SW 1271 (cell line): ENCODE results near the gene FGFR3.

Source experiments
- DNase-seq, 2 experiments: peaks; one replicate each; lab custom pipeline; 2025; lab: John Stamatoyannopoulos, UW

The FGFR3 gene

DNA sequence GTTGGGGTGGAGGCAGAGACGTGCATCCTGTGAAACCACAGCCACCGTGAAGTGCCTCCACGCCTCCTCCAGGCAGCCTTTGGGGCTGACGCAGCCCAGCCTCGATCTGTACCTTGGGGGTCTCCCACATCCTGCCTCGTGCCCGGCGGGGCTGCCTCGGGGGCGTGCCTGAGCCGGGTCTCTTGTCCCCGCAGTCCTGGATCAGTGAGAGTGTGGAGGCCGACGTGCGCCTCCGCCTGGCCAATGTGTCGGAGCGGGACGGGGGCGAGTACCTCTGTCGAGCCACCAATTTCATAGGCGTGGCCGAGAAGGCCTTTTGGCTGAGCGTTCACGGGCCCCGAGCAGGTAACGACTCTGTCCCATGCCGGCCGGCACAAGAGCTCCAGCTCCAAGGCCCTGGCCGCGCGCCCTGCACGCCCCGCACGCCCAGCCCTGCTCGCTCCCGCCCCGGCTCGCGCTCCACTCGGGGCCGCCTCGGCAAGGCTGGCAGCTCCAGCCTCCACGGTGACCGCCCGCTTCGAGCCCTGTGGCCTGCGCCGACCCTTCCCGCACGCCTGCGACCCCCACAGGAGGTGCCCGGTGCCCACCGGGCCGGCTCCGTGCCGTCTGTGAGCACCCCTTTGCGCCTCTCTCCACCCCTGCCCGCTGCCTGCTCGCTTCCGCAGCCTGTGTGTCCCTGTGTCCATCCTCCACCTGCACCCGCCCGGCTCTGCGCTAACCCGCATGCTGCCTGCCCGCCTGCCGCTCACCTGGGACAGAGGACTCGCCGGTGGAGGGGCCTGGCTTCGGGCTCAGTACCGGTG lies 9.8 kb downstream of the FGFR3 start:
- DNase-seq = no peak

- DNase-seq = no peak
Measured at GRCh38 chr4:1803523-1804423, 10.7 kb downstream of the FGFR3 start.

DNA sequence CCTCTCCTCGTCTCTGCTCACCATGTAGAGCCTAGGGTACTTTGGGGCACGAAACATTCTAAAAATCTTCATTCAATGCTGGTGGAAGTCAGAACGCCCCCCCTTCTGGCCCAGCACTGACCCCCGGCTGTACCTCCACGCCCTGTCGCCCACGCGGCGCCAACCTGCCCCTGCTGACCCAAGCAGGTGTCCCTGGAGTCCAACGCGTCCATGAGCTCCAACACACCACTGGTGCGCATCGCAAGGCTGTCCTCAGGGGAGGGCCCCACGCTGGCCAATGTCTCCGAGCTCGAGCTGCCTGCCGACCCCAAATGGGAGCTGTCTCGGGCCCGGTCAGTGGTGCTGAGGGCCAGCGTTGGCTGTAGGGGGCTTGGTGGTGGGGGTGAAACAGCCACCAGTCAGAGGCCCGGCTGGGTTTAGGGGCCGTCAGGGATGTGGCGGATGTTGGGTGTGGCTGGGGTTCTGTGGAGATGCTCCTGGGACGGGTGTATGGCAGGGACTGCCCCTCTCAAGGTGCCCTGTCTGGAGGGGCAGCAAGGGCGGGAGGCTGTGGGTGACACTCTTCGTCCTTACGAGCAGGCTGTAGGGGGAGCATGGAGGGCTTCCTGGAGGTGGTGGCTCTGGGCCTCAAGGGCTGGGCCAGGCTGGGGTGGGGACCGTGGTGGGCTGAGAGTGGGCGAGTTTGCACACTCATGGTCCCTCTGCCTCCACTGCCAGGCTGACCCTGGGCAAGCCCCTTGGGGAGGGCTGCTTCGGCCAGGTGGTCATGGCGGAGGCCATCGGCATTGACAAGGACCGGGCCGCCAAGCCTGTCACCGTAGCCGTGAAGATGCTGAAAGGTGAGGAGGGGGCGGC lies 11.8 kb downstream of the FGFR3 start:
- DNase-seq = no peak

DNA sequence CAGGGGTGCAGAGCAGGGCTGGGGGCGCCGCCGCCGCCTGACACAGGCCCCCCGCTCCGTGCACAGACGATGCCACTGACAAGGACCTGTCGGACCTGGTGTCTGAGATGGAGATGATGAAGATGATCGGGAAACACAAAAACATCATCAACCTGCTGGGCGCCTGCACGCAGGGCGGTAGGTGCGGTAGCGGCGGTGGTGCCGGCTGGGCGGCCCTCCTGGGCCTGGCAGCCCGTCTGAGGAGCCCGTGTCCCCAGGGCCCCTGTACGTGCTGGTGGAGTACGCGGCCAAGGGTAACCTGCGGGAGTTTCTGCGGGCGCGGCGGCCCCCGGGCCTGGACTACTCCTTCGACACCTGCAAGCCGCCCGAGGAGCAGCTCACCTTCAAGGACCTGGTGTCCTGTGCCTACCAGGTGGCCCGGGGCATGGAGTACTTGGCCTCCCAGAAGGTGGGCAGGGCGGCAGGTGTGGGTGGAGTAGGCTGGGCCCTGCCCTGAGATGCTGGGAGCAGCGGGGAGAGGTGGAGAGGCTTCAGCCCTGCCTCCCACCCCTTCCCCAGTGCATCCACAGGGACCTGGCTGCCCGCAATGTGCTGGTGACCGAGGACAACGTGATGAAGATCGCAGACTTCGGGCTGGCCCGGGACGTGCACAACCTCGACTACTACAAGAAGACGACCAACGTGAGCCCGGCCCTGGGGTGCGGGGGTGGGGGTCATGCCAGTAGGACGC lies 12.6 kb downstream of the FGFR3 start:
- DNase-seq = no peak

DNA sequence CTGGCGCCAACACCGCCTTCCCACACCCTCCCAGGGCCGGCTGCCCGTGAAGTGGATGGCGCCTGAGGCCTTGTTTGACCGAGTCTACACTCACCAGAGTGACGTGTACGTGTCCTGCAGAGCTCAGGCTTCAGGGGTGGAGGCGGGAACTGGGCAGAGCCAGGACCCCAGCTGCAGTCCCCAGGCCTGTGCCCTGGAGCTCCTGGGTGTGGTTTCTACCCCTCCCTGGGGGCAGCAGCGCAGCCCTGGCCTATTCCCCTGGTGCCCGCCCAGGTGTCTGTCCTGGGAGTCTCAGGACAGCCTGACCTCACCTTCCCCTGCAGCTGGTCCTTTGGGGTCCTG lies 13.1 kb downstream of the FGFR3 start:
- DNase-seq = no peak

- no peak for DNase-seq
Measured at GRCh38 chr4:1806596-1807331, 13.7 kb downstream of the FGFR3 start.

DNA sequence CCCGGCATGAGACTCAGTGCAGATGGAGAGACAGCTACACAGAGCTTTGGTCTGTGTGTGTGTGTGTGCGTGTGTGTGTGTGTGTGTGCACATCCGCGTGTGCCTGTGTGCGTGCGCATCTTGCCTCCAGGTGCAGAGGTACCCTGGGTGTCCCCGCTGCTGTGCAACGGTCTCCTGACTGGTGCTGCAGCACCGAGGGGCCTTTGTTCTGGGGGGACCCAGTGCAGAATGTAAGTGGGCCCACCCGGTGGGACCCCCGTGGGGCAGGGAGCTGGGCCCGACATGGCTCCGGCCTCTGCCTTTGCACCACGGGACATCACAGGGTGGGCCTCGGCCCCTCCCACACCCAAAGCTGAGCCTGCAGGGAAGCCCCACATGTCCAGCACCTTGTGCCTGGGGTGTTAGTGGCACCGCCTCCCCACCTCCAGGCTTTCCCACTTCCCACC lies 14.3 kb downstream of the FGFR3 start:
- DNase-seq = no peak

DNA sequence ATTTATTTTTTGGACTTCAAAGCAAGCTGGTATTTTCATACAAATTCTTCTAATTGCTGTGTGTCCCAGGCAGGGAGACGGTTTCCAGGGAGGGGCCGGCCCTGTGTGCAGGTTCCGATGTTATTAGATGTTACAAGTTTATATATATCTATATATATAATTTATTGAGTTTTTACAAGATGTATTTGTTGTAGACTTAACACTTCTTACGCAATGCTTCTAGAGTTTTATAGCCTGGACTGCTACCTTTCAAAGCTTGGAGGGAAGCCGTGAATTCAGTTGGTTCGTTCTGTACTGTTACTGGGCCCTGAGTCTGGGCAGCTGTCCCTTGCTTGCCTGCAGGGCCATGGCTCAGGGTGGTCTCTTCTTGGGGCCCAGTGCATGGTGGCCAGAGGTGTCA lies 15.3 kb downstream of the FGFR3 start:
- no peak for DNase-seq

DNA sequence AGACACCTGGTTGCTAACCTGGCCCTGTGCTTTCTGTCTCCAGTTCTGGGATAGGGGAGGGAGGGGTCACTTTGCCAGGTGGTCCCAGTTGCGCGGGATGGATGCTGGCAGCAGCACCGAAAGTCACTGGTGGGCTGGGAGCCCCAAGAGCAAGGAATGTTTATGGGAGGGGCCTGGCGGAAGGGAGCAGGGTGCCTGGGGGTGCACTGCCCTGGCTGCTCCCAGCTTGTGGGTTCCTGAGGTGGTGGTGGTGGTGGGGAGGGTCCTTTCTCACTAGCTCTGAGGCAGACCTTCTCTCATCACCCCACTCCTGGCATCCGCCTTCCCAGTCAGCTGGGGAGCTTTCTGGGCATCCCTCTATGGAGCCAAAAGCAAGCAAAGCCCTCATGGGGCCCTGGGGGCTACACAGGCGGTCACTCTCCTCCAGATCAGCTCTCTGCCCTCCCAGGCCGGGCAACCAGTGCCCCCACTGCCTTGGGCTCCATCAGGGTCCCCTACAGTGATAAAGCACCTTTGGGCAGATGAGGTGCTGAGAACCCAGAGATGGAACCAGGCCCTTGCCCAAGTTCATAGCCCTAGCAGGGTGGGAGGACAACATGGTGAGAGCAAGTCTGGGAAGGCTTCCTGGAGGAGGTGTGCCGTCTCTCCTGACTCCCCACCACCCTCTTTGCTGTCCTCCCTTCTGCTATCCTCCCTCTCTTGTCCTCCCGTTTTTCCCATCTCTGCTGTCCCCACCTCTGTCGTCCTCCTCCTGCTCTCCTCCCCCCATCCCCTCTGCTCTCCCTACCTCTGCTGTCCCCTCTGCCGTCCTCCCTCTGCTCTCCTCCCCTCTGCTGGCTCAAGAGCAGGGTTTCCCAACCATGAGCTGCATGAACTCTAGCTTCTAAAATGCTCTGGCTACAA lies 16.0 kb downstream of the FGFR3 start:
- DNase-seq = no peak

DNA sequence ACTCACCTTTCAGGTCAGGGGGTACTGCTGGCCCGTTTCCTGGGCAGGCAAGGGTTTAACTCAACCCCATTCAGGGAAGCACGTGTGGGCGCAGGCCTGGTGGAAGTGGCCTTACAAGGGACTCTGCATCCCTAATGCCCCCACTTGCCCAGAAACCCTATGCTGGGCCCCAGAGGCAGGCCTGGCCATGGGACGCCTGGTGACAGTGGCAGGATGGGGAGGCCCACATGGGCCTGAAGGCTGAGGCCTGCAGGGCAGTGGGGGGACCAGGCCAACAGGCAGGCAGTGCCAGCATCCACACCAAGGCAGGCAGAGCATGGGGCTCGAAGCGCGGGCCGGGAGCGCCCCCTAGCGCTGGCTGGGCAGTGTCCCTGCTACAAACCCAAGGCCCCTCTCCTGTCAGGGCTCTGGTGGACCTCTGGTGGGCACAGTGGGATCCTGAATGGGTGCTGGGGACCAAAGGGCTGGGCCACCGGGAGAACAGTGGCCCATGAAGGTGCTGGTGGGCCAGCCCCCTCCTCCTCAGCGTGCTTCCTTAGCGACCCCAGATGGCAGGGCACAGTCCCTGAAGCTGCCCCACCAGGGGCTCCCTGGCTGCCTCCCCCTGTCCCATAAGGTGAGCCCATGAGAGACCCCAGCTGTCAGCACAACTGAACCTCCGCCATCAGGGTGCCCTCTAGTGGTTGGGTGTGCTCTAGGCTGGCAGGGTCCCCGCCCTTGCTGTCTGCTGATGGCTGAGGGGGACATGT lies 16.8 kb downstream of the FGFR3 start:
- peak; percentile 25 to 40 for DNase-seq

DNA sequence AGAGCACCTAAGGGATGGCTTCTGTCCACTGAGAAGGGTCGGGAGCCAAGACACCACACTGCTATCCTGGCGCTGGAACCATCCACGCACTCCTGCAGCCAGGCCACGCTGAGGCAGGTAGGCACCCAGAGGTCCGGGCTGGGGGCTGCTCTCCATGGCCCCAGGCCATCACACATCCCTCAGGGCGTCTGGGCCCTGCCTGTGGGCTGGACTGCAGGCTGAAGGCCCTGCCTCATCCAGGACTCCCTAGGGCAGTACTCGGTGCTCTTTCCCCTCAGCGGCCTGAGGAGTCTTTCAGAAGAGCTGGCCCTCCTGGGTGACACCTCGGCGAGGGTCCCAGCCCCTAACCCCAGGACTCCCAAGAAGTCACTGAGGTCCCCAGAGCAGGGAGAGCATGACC lies 17.7 kb downstream of the FGFR3 start:
- DNase-seq = no peak

DNA sequence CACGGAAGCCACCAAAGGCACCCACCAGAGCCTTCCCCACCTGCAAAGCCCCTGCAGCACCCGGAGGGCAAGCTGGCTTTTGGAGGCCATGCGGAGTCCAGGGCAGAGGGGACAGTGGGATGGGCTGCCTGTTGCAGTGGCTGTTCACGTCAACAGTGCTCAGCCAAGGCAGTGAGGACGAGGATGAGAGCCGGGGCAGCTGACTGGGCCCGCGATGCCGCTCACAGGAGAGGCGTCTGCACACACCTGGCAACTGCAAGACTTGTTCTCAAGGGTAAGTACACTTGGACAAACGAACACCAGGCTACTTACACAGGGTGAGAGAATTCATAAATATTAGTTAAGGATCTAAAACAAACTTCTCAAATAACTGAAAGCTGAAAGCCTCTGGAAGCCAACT lies 19.6 kb downstream of the FGFR3 start:
- no peak for DNase-seq

GRCh38 chr4:1813231-1813630 lies 20.1 kb downstream of the FGFR3 start:
- DNase-seq = no peak

DNA sequence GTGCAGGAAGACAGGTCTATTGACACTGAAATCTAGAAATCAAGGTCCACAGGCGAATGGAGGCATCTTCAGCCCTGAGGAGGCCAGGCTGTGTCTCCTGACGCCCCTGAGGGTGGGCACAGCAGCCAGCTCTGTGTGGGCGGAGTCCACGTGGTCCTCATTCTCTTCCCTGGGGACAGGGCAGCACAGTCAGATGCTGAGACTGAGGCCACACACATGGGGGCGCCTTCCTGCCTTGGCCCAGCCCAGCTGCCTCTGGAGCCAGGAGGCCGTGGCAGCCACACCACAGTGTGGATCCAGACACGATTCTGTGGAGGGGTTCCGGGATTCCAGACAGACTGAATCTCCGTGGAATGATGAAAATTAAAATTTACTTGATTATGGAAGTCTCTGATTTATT lies 20.8 kb downstream of the FGFR3 start:
- no peak for DNase-seq

DNA sequence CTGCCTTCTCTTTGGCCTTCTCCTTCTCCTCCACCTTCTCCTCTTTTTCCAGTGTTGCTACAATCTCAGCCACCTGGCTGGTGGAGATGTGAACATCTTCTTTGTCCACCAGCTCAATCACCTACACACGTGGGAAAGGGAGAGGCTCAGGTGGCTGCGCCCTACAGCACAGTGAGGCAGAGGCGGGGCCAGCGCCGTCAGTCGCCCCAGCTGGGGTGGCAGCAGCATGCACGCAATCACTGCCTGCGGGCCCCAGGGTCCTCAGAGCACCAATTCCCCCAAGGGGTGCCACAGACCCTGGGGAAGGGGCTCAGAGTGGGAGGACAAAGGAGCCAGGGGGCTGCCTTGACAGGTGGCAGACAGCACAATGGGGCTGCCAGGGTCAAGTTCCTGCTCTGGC lies 21.4 kb downstream of the FGFR3 start:
- DNase-seq = no peak

GRCh38 chr4:1815096-1815996 lies 22.3 kb downstream of the FGFR3 start:
- DNase-seq = no peak

- no peak for DNase-seq
Measured at GRCh38 chr4:1815997-1816860, 23.1 kb downstream of the FGFR3 start.
